ENCODE data around the gene GAB4.

DNA sequence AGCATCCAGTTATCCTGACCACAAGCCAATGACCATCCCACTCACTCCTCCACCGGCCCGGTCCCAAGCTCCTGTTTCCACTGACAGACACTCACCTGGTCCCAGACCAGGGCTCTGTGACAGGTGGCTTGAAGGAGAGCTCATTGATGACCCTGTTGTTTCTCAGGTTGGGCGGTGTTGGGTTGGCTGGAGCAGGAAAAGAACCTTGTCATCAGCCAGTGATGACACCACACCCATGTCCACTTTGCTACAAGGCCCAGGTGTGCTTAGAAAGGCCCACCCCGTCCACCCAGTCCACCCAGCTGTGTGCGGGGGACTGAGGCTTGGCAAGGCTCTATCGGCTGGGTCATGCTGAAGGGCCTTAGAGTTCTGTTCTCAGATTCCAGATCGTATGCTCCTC lies 42.9 kb downstream of the GAB4 start:
- TF ChIP-seq, protein P1, sequence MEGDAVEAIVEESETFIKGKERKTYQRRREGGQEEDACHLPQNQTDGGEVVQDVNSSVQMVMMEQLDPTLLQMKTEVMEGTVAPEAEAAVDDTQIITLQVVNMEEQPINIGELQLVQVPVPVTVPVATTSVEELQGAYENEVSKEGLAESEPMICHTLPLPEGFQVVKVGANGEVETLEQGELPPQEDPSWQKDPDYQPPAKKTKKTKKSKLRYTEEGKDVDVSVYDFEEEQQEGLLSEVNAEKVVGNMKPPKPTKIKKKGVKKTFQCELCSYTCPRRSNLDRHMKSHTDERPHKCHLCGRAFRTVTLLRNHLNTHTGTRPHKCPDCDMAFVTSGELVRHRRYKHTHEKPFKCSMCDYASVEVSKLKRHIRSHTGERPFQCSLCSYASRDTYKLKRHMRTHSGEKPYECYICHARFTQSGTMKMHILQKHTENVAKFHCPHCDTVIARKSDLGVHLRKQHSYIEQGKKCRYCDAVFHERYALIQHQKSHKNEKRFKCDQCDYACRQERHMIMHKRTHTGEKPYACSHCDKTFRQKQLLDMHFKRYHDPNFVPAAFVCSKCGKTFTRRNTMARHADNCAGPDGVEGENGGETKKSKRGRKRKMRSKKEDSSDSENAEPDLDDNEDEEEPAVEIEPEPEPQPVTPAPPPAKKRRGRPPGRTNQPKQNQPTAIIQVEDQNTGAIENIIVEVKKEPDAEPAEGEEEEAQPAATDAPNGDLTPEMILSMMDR (IDR thresholded peaks at IDR 0.05): no peak
- no peak for TF ChIP-seq POLR2A (IDR thresholded peaks at IDR 0.05)

Data from stomach (tissue), 4 donors.